Activated T-cell treated with anti-CD3 and anti-CD28 coated beads for 24 hours (primary cell): ENCODE data around the gene SP110.
"Not testable (repeated sequence)": the region's sequence is repeated elsewhere in the genome, so short reads cannot be mapped to it uniquely, and the experiment has no call there.

Source experiments
- DNase-seq: peaks from one replicate; pipeline ENCODE4 v3.0.0-alpha.2; 2020; ENCODE audit warnings: low read depth

SP110 gene

DNA sequence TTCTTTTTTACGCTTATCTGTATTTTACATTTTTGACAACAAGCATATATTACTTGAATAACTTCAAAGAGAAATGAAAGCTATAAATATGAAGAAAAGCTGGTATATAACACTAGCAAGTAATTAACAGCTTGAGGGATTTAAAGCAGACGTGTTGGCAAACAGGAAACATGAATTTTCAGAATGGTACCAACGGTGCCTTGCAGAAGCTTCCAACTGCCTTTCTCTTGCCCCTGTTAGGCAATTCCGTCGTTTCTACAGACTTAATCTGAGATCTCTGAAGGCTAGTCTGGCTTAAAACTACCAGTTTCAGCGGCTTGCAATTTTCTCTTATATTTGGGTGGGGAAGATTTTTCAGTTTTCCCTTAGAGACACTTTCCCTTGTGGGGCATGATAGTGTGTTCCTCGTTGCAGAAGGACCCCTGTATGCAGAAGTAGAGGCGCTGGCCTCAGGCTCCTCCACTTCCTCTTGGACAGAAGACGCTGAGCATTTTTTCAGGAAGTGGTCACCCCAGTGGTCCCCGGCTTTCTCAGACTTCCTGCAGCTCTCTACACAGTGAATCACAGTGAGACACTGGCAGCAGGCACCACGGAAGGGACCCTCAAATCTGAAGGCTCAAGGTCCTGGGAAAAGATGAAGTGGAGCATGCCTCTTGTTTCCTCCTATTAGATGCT, 94.9 kb downstream of the SP110 start:
- no peak for DNase-seq

DNA sequence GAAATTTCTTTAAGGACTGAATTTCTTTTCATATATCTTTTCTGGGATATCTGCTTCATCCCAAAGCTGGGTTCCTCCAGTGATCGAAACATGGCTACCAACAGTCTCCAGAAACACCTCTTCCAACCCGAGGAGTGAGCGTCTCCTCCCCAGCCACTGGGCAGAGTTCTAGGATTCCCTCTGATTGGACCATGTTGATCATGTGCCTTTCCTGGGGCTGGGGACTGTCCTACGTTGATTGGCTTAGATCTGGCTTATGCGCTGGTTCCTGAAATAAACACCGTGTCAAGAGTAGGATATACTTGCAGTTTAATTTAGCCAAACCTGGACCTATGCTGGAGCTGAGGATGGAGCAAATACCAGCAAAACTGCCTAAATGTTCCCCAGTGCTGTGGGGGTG, 95.5 kb downstream of the SP110 start:
- no peak for DNase-seq

DNA sequence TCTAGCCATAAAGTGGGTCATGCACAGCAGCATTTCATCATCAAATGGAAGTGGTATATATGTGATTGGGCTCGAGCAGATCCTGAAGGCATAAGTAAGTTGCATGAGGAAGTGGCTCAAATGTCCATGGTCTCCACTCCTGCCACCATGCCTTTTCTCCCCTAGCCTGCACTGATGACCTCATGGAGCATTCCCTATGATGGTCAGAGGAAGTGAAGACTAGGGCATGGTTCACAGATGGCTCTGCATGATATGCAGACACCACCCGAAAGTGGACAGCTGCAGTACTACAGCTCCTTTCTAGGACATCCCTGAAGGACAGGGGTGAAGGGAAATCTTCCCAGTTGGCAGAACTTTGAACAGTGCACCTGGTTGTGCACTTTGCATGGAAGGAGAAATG, 99.4 kb downstream of the SP110 start:
- DNase-seq: not testable (repeated sequence)

GRCh38 chr2:230119827-230120226, 100.0 kb downstream of the SP110 start:
- DNase-seq: not testable (repeated sequence)
